ENCODE measurements around the gene GEMIN2. TPM values are rescaled to one million over a fixed set of nuclear protein-coding genes. Genes with fewer than 3 reads are reported as not detected.
"Not testable (repeated sequence)": the region's sequence is repeated elsewhere in the genome, so short reads cannot be mapped to it uniquely, and the experiment has no call there.

GEMIN2 gene, protein sequence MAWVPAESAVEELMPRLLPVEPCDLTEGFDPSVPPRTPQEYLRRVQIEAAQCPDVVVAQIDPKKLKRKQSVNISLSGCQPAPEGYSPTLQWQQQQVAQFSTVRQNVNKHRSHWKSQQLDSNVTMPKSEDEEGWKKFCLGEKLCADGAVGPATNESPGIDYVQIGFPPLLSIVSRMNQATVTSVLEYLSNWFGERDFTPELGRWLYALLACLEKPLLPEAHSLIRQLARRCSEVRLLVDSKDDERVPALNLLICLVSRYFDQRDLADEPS
- total RNA-seq, result 10 to 100 TPM; 12.0 to 26.1 (median 20.6) TPM

DNA sequence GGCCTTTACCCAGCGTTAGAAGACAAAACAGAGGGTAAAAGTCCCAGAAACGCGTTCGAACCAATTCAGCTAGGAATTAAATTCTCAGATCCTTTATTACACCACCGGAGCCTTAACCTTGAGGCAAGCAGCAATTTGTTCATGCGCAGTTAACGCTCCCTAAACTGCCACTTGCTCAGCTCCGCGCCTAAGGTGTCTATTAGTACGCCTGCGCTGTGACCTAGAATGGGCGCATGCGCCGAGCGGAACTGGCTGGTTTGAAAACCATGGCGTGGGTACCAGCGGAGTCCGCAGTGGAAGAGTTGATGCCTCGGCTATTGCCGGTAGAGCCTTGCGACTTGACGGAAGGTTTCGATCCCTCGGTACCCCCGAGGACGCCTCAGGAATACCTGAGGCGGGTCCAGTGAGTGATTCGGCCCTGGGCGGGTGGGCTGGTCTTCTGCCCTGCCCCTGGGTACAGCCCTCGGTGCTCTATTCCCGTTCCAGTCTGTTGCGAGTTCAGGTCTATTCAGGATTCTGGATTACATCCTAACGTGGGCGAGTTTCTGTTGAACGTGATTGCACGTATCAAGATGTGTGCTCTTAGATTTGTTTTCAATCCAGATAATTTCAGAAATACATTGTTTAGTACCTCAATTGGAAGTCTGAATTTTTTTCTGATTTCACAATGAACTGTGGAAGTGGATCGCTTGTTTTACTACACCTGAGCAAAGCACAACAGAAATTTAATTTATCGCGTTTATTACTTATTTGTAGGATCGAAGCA lies at the start of gene GEMIN2:
TSS of gene GEMIN2 (plus strand) at position 251 of the 766 bp plus-strand sequence. CDS start at position 267, 16 bp downstream.
- H3K9me3 ChIP-seq, result no peaks in the 10 kb centered on the region
- H3K4me1 ChIP-seq, result peaks cover 0 to 16% (median 0%) of the 10 kb centered on the region in 4 donors
- peaks cover 0 to 18% (median 2%) of the 10 kb centered on the region in 3 donors for H3K36me3 ChIP-seq
- peak; percentile 85 to 91 for DNase-seq (ENCODE audit: low spot score in 2 of 2)
- H3K27ac ChIP-seq, result peak within 1 kb of the TSS; percentile 37 to 88 (median 82)
- WGBS, 2 donors, result 1% methylated on average over 25 to 40 of the region's 40 CpGs
- TF ChIP-seq POLR2A (IDR thresholded peaks at IDR 0.05) (peak in 1 of 2 donors; percentile 49), EP300 (IDR thresholded peaks at IDR 0.05) (peak; percentile 86 to 89)
- TF ChIP-seq, protein P1, sequence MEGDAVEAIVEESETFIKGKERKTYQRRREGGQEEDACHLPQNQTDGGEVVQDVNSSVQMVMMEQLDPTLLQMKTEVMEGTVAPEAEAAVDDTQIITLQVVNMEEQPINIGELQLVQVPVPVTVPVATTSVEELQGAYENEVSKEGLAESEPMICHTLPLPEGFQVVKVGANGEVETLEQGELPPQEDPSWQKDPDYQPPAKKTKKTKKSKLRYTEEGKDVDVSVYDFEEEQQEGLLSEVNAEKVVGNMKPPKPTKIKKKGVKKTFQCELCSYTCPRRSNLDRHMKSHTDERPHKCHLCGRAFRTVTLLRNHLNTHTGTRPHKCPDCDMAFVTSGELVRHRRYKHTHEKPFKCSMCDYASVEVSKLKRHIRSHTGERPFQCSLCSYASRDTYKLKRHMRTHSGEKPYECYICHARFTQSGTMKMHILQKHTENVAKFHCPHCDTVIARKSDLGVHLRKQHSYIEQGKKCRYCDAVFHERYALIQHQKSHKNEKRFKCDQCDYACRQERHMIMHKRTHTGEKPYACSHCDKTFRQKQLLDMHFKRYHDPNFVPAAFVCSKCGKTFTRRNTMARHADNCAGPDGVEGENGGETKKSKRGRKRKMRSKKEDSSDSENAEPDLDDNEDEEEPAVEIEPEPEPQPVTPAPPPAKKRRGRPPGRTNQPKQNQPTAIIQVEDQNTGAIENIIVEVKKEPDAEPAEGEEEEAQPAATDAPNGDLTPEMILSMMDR (IDR thresholded peaks at IDR 0.05), result no peak
- no peaks in the 10 kb centered on the region for H3K27me3 ChIP-seq
- peak within 1 kb of the TSS; percentile 65 to 80 (median 78) for H3K4me3 ChIP-seq

DNA sequence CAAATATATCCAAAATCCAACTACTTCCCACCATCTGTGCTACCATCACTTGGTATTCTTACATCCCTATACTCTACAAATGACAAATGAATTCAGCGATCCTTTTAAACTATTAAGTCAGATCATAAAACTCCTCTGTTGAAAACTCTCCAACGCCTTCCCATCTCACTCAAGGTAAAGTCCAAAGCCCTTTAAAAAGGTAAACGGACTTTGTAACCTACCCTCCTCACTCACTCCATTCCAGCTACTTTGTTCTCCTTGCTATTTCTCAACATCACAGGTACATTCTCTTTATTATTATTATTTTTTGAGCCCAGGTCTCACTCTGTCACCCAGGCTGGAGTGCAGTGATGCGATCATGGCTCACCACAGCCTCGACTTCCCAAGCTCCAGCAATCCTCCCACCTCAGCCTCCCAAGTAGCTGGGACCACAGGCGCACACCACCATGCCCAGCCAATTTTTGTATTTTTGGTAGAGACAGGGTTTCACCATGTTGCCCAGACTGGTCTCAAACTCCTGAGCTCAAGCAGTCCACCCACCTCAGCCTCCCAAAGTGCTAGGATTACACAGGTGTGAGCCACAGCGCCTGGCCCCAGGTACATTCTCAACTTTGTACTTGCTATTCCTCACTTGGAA lies 44.8 kb upstream of the GEMIN2 start:
- peaks cover 0 to 70% (median 23%) of the 10 kb centered on the region in 3 donors for H3K36me3 ChIP-seq
- not testable (repeated sequence) for H3K4me1 ChIP-seq; DNase-seq (ENCODE audit: low spot score in 2 of 2); H3K27ac ChIP-seq; H3K27me3 ChIP-seq; H3K4me3 ChIP-seq; H3K9me3 ChIP-seq
- WGBS, 2 donors, result 96 to 98% methylated on average over 7 of the region's 7 CpGs

DNA sequence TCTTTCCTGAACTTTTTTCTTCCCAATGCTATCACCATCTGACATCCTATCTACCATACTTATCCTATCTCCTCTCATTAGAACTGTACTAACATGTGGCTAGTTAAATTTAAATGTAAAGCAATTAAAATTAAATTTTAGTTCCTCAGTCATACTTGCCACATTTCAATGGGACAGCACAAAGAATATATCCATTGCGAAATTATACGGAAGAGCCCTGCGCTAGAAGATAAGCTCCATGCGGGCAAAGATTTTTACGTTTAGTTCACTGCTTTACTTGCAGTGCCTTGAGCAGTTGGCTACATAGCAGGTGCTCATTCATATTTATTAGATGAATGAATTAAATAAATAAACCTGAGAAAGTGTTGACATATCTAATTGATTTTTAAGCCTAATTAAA lies 44.2 kb upstream of the GEMIN2 start:
- no peaks in the 10 kb centered on the region for H3K9me3 ChIP-seq
- peaks cover 0 to 72% (median 17%) of the 10 kb centered on the region in 3 donors for H3K36me3 ChIP-seq
- no peaks in the 10 kb centered on the region for H3K27me3 ChIP-seq
- TF ChIP-seq EP300 (IDR thresholded peaks at IDR 0.05) (no peak), POLR2A (IDR thresholded peaks at IDR 0.05) (no peak)
- TF ChIP-seq, protein P1 (IDR thresholded peaks at IDR 0.05), result no peak
- H3K4me1 ChIP-seq, result no peaks in the 10 kb centered on the region
- no peak overlapping the region for H3K27ac ChIP-seq
- H3K4me3 ChIP-seq, result no peak overlapping the region
- no peak for DNase-seq (ENCODE audit: low spot score in 2 of 2)
- 98 to 100% methylated on average over 5 of the region's 5 CpGs for WGBS, 2 donors

DNA sequence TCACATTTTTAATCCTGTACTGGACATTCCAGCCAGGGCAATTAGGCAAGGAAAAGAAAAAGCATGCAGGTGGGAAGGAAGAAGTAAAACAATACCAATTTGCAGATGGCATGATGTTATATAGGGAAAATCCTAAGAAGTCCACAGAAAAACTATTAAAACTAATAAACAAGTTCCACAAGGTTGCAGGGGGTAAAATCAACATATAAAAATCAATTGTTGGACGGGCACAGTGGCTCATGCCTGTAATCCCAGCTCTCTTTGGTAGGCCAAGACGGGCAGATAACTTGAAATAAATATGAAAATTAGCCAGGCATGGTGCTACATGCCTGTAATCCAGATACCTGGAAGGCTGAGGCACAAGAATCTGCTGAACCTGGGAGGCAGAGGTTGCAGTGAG lies 43.0 kb upstream of the GEMIN2 start:
- no peaks in the 10 kb centered on the region for H3K27me3 ChIP-seq
- no peak for DNase-seq (ENCODE audit: low spot score in 2 of 2)
- H3K27ac ChIP-seq, result no peak overlapping the region
- peaks cover 0 to 73% (median 16%) of the 10 kb centered on the region in 3 donors for H3K36me3 ChIP-seq
- H3K9me3 ChIP-seq, result no peaks in the 10 kb centered on the region
- no peaks in the 10 kb centered on the region for H3K4me1 ChIP-seq
- no peak overlapping the region for H3K4me3 ChIP-seq
- 93 to 97% methylated on average over 2 of the region's 2 CpGs for WGBS, 2 donors
- TF ChIP-seq POLR2A (IDR thresholded peaks at IDR 0.05) (no peak), EP300 (IDR thresholded peaks at IDR 0.05) (no peak)
- TF ChIP-seq, protein P1 (IDR thresholded peaks at IDR 0.05), result no peak

DNA sequence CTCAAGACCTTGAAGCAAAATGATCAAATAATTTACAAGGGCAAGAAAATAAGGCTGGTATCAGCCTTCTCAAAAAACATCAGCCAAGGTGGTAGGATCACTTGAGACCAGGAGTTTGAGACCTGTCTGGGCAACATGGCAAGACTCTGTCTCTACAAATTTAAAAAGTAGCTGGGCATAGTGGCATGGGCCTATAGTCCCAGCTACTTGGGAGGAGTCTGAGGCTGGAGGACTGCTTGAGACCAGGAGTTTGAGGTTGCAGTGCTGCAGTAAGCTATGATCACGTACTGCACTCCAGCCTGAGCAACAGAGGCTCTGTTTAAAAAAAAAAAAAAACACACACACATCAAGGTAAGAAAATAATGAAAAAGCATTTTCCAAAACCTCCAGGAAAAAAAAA lies 33.2 kb upstream of the GEMIN2 start:
- WGBS, 2 donors, result 88 to 100% methylated on average over 1 of the region's 1 CpG
- Histone ChIP-seq H3K9me3 (no peaks in the 10 kb centered on the region), H3K36me3 (peaks cover 2 to 83% (median 14%) of the 10 kb centered on the region in 3 donors), H3K4me1 (no peaks in the 10 kb centered on the region), H3K27ac (no peak overlapping the region), H3K4me3 (no peak overlapping the region), H3K27me3 (no peaks in the 10 kb centered on the region)
- DNase-seq (ENCODE audit: low spot score in 2 of 2), result no peak
- TF ChIP-seq POLR2A (IDR thresholded peaks at IDR 0.05) (no peak), EP300 (IDR thresholded peaks at IDR 0.05) (no peak)
- TF ChIP-seq, protein P1 (IDR thresholded peaks at IDR 0.05), result no peak

Measured in tibial nerve (tissue), 4 donors.